G401.6 (cell line): Measurements from ENCODE around the gene GUCY2F.
A peak's percentile ranks its signal among the peaks of the same experiment; 100 is the strongest.

Experiments
- FAIRE-seq: peaks from 2 replicates; lab custom pipeline; 2012; peaks lifted over from hg19 to GRCh38; lab: Jason Lieb, UNC

Gene GUCY2F

GRCh38 chrX:109393859-109394258 is 88.0 kb downstream of the GUCY2F start:
- no peak for FAIRE-seq

- FAIRE-seq, result no peak
Observed at GRCh38 chrX:109392895-109393294, 89.0 kb downstream of the GUCY2F start.

DNA sequence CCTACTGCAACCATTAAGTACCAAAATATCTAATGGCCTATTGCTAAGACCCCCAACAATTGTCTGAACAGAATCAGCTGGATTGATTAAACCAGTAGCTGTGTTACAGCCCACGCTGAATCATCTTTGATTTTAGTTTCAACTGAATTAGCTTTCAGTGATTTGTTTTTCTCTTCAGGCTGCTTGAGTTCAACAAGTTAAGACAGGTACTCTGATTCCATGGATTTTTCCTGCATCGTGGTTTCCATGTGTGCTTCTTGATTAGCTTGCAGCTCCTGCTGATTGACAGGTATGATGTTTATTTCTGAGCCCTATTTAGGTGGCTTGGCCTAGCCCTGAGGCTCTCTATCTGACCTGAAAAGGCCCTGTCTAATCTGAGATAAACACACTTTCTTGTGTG is 91.3 kb downstream of the GUCY2F start:
- no peak for FAIRE-seq

- no peak for FAIRE-seq
Observed at GRCh38 chrX:109389917-109390316, 92.0 kb downstream of the GUCY2F start.

DNA sequence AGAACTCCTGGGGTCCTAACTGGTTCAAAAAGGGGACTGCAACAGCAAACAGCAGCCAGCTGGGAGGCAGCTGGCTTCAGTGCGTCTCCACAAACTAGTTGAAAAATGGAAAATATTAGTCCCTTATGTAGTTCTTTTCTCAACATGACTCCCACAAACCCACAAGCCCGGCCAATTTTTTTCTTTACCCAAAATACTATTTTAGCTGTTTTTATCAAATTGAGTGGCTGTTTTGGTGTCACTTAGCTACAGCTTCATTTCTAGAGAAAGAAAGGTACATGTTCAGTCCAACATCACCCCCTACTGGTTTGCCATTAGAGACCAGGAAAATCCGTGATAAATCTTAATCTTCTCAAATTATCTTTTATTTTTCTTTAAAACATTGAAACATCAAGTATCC is 97.2 kb downstream of the GUCY2F start:
- peak; percentile 27 for FAIRE-seq

GRCh38 chrX:109382332-109382731 is 99.6 kb downstream of the GUCY2F start:
- no peak for FAIRE-seq

GRCh38 chrX:109378281-109378680 is 103.6 kb downstream of the GUCY2F start:
- FAIRE-seq, result no peak

GRCh38 chrX:109374262-109374960 is 107.5 kb downstream of the GUCY2F start:
- FAIRE-seq, result no peak

- no peak for FAIRE-seq
Observed at GRCh38 chrX:109373468-109373867, 108.4 kb downstream of the GUCY2F start.

- FAIRE-seq, result no peak
Observed at GRCh38 chrX:109372716-109373115, 109.2 kb downstream of the GUCY2F start.

DNA sequence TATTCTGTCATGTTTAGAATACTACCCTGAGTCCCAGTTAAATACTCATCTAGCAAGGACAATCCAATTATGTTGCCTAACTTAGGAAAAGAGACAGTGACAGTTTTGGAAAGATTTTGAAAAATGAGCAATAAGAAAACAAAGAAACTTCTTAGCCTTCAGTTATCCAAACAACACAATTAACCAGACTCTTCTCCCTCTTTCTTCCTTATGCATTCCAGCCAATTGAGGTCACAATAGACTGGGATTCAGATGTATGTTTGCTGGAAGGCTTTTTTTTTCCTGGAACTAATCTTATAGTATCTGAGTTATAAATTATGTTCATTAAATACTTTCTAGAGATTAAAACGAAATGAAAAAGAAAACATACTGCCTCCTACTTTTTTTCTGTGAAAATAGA is 109.6 kb downstream of the GUCY2F start:
- FAIRE-seq, result no peak

- no peak for FAIRE-seq
Observed at GRCh38 chrX:109362101-109362500, 119.8 kb downstream of the GUCY2F start.

- FAIRE-seq, result no peak
Observed at GRCh38 chrX:109360301-109360700, 121.6 kb downstream of the GUCY2F start.

- FAIRE-seq, result no peak
Observed at GRCh38 chrX:109357706-109358105, 124.2 kb downstream of the GUCY2F start.

- no peak for FAIRE-seq
Observed at GRCh38 chrX:109356684-109357083, 125.2 kb downstream of the GUCY2F start.

DNA sequence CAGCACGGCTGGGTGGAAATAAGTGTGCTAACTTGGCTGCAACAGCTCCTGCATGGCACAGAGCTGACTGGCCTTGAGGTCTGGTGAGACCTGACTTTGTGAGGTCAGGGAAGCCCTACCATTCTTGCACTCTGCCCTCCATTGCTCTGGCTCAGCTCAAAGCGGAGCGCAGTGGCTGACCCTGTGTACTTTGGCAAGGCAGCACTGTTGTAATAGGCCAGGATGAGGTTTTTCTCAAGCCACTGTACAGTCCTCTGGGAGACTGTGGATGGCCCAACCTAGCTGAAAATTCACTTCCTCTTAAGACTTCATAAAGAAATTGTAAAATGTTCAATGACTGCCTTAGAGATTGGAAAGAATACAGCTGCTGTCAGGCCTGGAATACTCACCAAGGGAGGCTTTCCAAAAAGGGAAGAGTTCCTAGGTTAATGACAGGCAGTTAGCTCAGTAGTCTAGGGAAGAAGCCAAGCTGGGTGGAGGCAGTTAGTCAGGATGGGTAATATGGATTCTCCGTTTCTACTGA is 129.8 kb downstream of the GUCY2F start:
- no peak for FAIRE-seq

GRCh38 chrX:109351557-109351956 is 130.3 kb downstream of the GUCY2F start:
- FAIRE-seq, result no peak

- FAIRE-seq, result no peak
Observed at GRCh38 chrX:109350551-109350950, 131.3 kb downstream of the GUCY2F start.

DNA sequence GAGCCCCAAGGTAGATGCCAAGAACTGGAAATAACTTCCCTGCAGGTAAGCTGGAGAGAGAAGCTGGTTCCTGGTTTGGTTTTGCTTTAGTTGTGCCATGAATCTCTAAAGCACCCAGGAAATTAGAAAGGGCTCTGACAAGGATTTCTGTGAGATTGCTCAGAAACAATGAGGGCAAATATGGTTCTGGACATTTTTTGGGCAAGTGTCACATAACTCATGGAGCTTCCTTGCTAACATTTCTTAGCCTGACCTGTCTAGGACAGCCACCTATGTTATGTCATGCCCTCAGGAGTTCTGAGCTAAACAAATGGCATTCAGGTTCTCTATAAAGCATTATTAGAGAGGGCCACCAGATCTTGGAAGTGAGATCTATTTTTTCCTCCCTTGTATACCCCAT is 131.8 kb downstream of the GUCY2F start:
- no peak for FAIRE-seq

DNA sequence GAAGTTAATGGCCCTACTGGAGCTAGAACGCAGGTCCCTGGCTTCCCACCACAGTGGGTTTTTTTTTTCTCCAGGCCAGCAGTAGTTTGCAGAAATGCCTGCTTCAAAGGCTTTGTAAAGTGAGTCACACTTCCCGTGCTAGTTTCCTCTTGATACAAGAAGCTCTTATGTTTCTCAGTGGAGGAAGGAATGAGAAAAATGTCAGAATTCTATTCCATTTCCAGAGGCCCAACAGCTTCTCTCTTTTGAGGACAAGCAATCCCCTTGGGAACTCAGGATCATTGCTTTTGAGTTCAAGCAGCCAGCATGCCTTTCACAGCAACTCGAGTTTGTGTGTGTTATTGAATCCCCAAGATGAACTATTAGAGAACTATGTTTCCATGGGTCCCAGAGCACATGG is 134.3 kb downstream of the GUCY2F start:
- FAIRE-seq, result no peak

- no peak for FAIRE-seq
Observed at GRCh38 chrX:109346491-109346890, 135.4 kb downstream of the GUCY2F start.

DNA sequence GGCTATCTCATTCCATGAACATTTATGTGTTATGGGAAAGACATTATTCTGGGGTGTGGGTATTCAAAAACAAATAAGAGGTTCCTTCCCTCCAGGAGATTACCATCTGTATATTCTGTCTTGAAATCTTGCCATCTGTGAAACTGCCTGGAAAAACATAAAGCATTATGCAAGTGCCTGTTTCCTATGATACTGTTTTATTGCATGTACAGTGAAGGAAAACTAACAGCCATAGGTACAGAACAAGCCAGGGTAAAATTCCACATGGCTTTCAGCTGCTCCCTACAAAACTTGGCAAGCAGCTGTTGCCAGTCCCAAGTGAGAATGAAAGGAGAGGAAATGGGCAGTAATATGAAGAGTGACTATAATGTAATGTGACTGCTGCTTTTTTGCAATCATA is 136.0 kb downstream of the GUCY2F start:
- no peak for FAIRE-seq

DNA sequence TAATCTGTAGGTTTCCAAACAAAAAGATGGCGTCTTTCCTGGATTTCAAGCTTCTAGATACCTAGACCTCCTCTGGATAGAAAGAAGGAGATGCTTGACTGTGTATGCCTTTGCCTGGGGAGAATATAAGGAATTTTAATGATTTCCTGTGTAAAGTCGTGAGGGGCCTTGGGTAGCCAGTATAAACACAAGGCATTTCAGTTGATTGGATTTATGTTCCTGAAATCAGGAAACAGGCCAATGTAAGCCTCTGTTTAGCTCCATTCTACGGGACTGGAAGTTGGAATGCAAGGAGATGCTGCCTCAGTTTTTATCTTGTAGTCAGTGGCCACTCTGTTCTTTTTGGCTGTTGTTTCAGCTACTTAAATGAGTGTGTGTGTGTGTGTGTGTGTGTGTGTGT is 137.2 kb downstream of the GUCY2F start:
- FAIRE-seq, result no peak

DNA sequence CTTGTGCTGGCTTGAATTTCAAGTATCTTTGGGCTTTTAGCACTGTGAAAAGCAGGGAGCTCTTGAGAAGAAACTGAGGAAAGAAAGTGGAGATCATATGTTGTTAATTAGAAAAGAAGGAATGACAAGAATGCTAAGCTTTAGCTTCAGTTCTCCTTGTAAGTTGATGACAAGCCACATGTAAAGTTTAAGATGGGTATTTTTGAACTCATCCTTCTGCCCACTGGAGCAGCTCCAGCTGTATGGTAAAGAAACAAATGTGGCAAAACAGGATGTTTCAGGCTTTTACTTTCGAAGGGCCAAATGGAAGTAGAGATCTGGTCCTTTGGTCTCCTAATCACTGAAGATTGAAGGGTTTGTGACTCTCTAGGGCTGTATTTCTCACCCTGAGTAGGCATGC is 137.8 kb downstream of the GUCY2F start:
- no peak for FAIRE-seq

- FAIRE-seq, result no peak
Observed at GRCh38 chrX:109343671-109344070, 138.2 kb downstream of the GUCY2F start.
